Measurements from ENCODE around the gene HSD17B3. TPM values are rescaled to one million over a fixed set of nuclear protein-coding genes. Genes with fewer than 3 reads are reported as not detected.

The HSD17B3 gene
- total and polyA plus RNA-seq, 4 donors = 0.37 to 4.4 (median 0.41) TPM; not detected in 1

DNA sequence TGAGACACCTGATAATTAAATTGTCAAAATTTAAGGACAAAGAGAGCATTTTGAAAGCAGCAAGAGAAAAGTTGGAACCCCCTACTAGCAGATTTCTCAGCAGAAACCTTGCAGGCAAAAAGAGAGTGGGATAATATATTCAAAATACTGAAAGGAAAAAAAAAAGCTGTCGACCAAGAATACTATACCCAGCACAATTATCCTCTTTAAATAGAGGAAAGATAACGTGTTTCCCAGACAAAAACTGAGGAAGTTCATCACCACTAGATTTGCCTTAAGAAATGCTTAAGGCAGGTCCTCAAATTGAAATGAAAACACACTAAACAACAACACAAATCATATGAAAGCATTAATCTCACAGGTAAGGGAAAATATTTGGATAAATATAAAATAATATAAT is 27.0 kb downstream of the HSD17B3 start:
- no peak for ATAC-seq (ENCODE audit: insufficient read depth, low FRiP score)
- WGBS, 2 donors = 75 to 79% methylated on average over 2 of the region's 2 CpGs

DNA sequence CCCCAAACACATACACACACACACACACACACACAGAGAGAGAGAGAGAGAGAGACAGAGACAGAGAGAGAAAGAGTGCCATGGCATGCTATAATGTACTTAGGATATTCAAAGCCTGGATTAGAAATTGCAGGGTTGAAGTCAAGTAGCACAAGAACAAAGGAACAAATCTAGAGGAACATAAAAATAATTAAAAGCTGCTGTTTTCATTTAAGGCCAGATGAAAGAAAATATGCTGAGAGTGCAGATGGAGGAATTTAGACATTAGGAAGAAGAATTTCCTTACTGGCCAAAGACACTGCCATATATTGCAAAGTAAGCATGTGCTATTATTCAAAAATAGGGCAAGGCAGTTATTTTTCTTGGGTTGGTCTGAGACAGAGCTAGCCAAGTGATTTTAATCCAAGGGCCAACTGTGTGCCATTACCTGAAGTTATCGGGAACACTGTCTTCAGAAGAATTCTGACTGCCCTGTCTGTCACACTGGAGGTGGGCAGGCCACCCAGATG is 31.7 kb downstream of the HSD17B3 start:
- TF ChIP-seq, protein P1, sequence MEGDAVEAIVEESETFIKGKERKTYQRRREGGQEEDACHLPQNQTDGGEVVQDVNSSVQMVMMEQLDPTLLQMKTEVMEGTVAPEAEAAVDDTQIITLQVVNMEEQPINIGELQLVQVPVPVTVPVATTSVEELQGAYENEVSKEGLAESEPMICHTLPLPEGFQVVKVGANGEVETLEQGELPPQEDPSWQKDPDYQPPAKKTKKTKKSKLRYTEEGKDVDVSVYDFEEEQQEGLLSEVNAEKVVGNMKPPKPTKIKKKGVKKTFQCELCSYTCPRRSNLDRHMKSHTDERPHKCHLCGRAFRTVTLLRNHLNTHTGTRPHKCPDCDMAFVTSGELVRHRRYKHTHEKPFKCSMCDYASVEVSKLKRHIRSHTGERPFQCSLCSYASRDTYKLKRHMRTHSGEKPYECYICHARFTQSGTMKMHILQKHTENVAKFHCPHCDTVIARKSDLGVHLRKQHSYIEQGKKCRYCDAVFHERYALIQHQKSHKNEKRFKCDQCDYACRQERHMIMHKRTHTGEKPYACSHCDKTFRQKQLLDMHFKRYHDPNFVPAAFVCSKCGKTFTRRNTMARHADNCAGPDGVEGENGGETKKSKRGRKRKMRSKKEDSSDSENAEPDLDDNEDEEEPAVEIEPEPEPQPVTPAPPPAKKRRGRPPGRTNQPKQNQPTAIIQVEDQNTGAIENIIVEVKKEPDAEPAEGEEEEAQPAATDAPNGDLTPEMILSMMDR (IDR thresholded peaks at IDR 0.05; ENCODE audit: control extremely low read depth, extremely low read depth) = no peak
- 82 to 92% methylated on average over 1 of the region's 1 CpG for WGBS, 2 donors
- no peaks in the 10 kb centered on the region for H3K36me3 ChIP-seq (ENCODE audit: control insufficient read depth in 4 of 4, insufficient read depth in 4 of 4, low read length in 4 of 4)
- H3K27me3 ChIP-seq (ENCODE audit: control insufficient read depth in 3 of 3, insufficient read depth in 3 of 3, low read length in 2 of 3) = no peaks in the 10 kb centered on the region
- H3K4me1 ChIP-seq (ENCODE audit: control insufficient read depth in 5 of 5, insufficient read depth in 5 of 5, low read length in 5 of 5) = no peaks in the 10 kb centered on the region
- DNase-seq (peak in 1 of 3 donors; percentile 9), ATAC-seq (ENCODE audit: insufficient read depth, low FRiP score) (no peak)
- H3K27ac ChIP-seq (ENCODE audit: low read depth in 1 of 2, low read length in 1 of 2) = no peak overlapping the region
- peaks cover 0 to 11% (median 4%) of the 10 kb centered on the region in 4 donors for H3K9me3 ChIP-seq (ENCODE audit: control insufficient read depth in 4 of 4, insufficient read depth in 3 of 4, low read length in 3 of 4)
- no peak overlapping the region for H3K9ac ChIP-seq (ENCODE audit: insufficient read depth in 1 of 2, low read length in 2 of 2)
- H3K4me3 ChIP-seq = no peak overlapping the region

More for the DNA sequence above, 27.0 kb downstream of the HSD17B3 start:
- Histone ChIP-seq H3K9me3 (ENCODE audit: control insufficient read depth in 4 of 4, insufficient read depth in 3 of 4, low read length in 3 of 4) (peaks cover 0 to 10% (median 6%) of the 10 kb centered on the region in 4 donors), H3K27ac (ENCODE audit: low read depth in 1 of 2, low read length in 1 of 2) (no peak overlapping the region), H3K4me1 (ENCODE audit: control insufficient read depth in 5 of 5, insufficient read depth in 5 of 5, low read length in 5 of 5) (no peaks in the 10 kb centered on the region), H3K4me3 (no peak overlapping the region), H3K9ac (ENCODE audit: insufficient read depth in 1 of 2, low read length in 2 of 2) (no peak overlapping the region), H3K36me3 (ENCODE audit: control insufficient read depth in 4 of 4, insufficient read depth in 4 of 4, low read length in 4 of 4) (no peaks in the 10 kb centered on the region), H3K27me3 (ENCODE audit: control insufficient read depth in 3 of 3, insufficient read depth in 3 of 3, low read length in 2 of 3) (no peaks in the 10 kb centered on the region)
- TF ChIP-seq, protein P1 (IDR thresholded peaks at IDR 0.05; ENCODE audit: control extremely low read depth, extremely low read depth) = no peak
- DNase-seq = no peak

DNA sequence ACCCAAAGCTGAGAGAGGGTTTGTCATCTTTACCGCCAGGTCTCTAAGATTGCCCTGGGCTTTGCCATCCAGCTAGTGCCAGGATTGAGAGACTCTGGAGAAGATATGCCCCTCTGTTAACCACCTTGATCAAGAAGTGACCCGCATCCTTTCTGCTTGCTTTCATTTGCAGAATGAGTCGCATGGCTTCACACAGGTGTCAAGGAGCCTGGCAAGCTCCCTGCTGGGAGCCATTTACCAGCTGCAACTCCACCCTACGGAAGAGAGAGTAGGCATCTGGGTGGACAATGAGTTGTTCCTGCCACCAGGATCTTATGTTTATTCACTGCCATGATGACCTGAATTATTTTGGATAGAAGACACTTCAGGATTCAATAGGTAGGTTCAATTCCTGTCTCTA is 43.0 kb downstream of the HSD17B3 start:
- 89 to 96% methylated on average over 4 of the region's 4 CpGs for WGBS, 2 donors
- DNase-seq = no peak
- H3K9me3 ChIP-seq (ENCODE audit: control insufficient read depth in 4 of 4, insufficient read depth in 3 of 4, low read length in 3 of 4) = peaks cover 0 to 1% (median 0%) of the 10 kb centered on the region in 4 donors

More for the DNA sequence above, 43.0 kb downstream of the HSD17B3 start:
- Histone ChIP-seq H3K36me3 (ENCODE audit: control insufficient read depth in 4 of 4, insufficient read depth in 4 of 4, low read length in 4 of 4) (no peaks in the 10 kb centered on the region), H3K4me1 (ENCODE audit: control insufficient read depth in 5 of 5, insufficient read depth in 5 of 5, low read length in 5 of 5) (peaks cover 0 to 13% (median 0%) of the 10 kb centered on the region in 5 donors), H3K27me3 (ENCODE audit: control insufficient read depth in 3 of 3, insufficient read depth in 3 of 3, low read length in 2 of 3) (no peaks in the 10 kb centered on the region), H3K27ac (ENCODE audit: low read depth in 1 of 2, low read length in 1 of 2) (no peak overlapping the region), H3K4me3 (no peak overlapping the region), H3K9ac (ENCODE audit: insufficient read depth in 1 of 2, low read length in 2 of 2) (no peak overlapping the region)
- ATAC-seq (ENCODE audit: insufficient read depth, low FRiP score) = no peak
- TF ChIP-seq, protein P1 (IDR thresholded peaks at IDR 0.05; ENCODE audit: control extremely low read depth, extremely low read depth) = no peak
